ENCODE measurements around the gene EIPR1. TPM values are rescaled to one million over a fixed set of nuclear protein-coding genes. Genes with fewer than 3 reads are reported as not detected.

Gene EIPR1
- 10 to 100 TPM; 38.2 to 40.5 TPM for total RNA-seq

DNA sequence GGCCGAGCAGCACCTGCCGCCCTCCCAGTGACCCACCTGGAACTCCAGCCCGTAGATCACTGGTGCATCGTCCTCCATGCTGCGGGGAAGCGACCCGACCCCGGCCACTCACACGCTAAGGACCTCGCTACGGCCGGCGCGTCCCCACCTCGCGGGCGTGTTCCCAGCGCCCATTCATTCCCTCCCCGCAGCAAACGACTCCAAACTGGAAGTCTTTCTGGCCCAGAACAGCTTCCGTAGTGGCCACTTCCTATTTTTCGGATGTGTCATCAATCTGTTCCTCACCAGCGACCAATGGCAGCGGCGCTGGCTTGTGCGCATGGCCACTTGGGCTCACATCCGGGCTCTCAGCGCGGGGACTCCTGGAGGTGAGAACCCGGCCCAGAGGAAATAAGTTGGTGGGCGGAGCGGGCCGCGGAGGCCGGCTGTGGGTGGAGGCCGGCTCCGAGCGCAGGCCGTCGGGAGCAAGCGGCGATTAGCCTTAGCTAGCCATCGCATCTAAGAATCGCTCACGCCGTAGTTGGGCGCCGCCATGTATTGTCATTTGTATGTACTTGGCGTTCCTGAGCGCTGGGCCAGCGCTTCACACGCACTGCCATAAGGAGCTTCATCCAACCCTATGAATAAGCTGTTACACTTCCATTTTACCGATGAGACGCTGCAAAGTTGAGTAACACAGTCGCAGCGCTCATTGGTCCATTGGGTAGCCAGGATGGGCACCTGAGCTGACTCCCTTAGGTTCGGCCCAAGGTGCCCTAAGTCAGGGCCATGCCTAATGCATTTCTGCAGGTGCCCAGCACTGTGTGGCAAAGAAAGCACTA is at the start of gene EIPR1:
TSS of gene EIPR1 (minus strand) at position 207 of the 821 bp plus-strand sequence. CDS start at position 78, 129 bp downstream.
- CTCF ChIA-PET, result interaction anchor here (0.7 to 1.6 kb wide), 2 partner anchors 46 to 274 kb away, joined by 3 to 7 read pairs; no protein-coding TSS in a partner anchor

DNA sequence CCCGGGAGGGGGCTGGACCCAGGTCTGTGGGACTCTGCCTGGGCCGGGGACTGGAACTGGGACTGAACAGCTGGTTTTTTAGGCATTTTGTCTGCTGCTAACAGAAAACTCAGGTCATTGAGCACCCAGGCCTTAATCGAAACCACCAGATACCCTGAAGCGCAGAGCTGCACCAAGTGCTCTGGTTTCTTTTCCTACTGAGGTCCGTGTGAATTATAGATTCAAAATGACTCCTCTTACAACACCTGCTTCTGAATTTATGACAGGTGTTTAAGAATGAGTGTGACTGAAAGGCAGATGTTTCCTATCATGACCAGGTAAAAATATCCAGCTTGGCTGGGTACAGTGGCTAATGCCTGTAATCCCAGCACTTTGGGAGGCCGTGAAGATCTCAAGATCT is 49.7 kb upstream of the EIPR1 start:
- no peaks in the 10 kb centered on the region for H3K27me3 Mint-ChIP-seq
- CTCF ChIA-PET, result interaction anchor here (1.3 kb wide), 1 partner anchor 35 kb away, joined by 3 read pairs; no protein-coding TSS in a partner anchor
- no peak for DNase-seq
- intact Hi-C loops (cut with micrococcal nuclease), result no loop called here
- H3K27ac Mint-ChIP-seq, result no peak overlapping the region
- peaks cover 46% of the 10 kb centered on the region for H3K36me3 Mint-ChIP-seq
- no peaks in the 10 kb centered on the region for H3K9me3 Mint-ChIP-seq
- no peak overlapping the region for H3K4me3 Mint-ChIP-seq
- H3K4me1 Mint-ChIP-seq (ENCODE audit: low read depth), result peaks cover 5% of the 10 kb centered on the region
- POLR2A ChIA-PET, result no interaction called here

More for the DNA sequence above, at the start of gene EIPR1:
- Mint-ChIP-seq H3K4me1 (ENCODE audit: low read depth) (peaks cover 39% of the 10 kb centered on the region), H3K27ac (peak within 1 kb of the TSS; percentile 97), H3K36me3 (peaks cover 20% of the 10 kb centered on the region), H3K9me3 (no peaks in the 10 kb centered on the region), H3K4me3 (peak within 1 kb of the TSS; percentile 98), H3K27me3 (no peaks in the 10 kb centered on the region)
- intact Hi-C loops (cut with micrococcal nuclease), result loop anchor here (1.0 to 2.0 kb wide), 4 partner anchors 155 to 273 kb away; partner anchors contain the start of gene RPS7
- DNase-seq, result peak; percentile 98
- POLR2A ChIA-PET, result interaction anchor here (1.0 to 1.4 kb wide), 5 partner anchors 12 to 696 kb away, joined by 3 to 5 read pairs (median 3); partner anchors contain the start of gene RNASEH1

- peaks cover 5% of the 10 kb centered on the region for H3K4me1 Mint-ChIP-seq (ENCODE audit: low read depth)
- peaks cover 39% of the 10 kb centered on the region for H3K36me3 Mint-ChIP-seq
- intact Hi-C loops (cut with micrococcal nuclease), result no loop called here
- no peak for DNase-seq
- CTCF ChIA-PET, result interaction anchor here (1.3 kb wide), 1 partner anchor 35 kb away, joined by 3 read pairs; no protein-coding TSS in a partner anchor
- H3K27me3 Mint-ChIP-seq, result no peaks in the 10 kb centered on the region
- no peak overlapping the region for H3K4me3 Mint-ChIP-seq
- H3K9me3 Mint-ChIP-seq, result no peaks in the 10 kb centered on the region
- POLR2A ChIA-PET, result interaction anchor here (0.6 kb wide), 1 partner anchor 126 kb away, joined by 3 read pairs; no protein-coding TSS in a partner anchor
- H3K27ac Mint-ChIP-seq, result no peak overlapping the region
Measured at GRCh38 chr2:3426615-3427014, 49.0 kb upstream of the EIPR1 start.

GRCh38 chr2:3424171-3424795 is 46.7 kb upstream of the EIPR1 start:
- ChIA-PET CTCF (interaction anchor here (0.7 to 4.4 kb wide), 21 partner anchors 8 to 263 kb away, joined by 3 to 65 read pairs (median 5); partner anchors contain the start of gene RNASEH1), POLR2A (no interaction called here)
- Mint-ChIP-seq H3K27me3 (no peaks in the 10 kb centered on the region), H3K36me3 (peaks cover 26% of the 10 kb centered on the region), H3K4me1 (ENCODE audit: low read depth) (peaks cover 5% of the 10 kb centered on the region), H3K9me3 (no peaks in the 10 kb centered on the region), H3K4me3 (no peak overlapping the region), H3K27ac (no peak overlapping the region)
- intact Hi-C loops (cut with micrococcal nuclease), result loop anchor here (1.0 kb wide), 2 partner anchors 38 to 227 kb away; no protein-coding TSS in a partner anchor
- no peak for DNase-seq

GRCh38 chr2:3423492-3424170 is 46.0 kb upstream of the EIPR1 start:
- intact Hi-C loops (cut with micrococcal nuclease), result loop anchor here (1.0 kb wide), 2 partner anchors 39 to 228 kb away; no protein-coding TSS in a partner anchor
- ChIA-PET CTCF (interaction anchor here (0.7 to 4.4 kb wide), 22 partner anchors 8 to 262 kb away, joined by 3 to 65 read pairs (median 5); partner anchors contain the start of gene RNASEH1), POLR2A (no interaction called here)
- peak; percentile 83 for DNase-seq
- Mint-ChIP-seq H3K27ac (no peak overlapping the region), H3K27me3 (no peaks in the 10 kb centered on the region), H3K4me3 (no peak overlapping the region), H3K36me3 (peaks cover 21% of the 10 kb centered on the region), H3K4me1 (ENCODE audit: low read depth) (peaks cover 5% of the 10 kb centered on the region), H3K9me3 (no peaks in the 10 kb centered on the region)

- no peak for DNase-seq
- peaks cover 2% of the 10 kb centered on the region for H3K4me1 Mint-ChIP-seq (ENCODE audit: low read depth)
- ChIA-PET CTCF (interaction anchor here (0.6 to 4.4 kb wide), 8 partner anchors 9 to 229 kb away, joined by 3 to 65 read pairs (median 14); no protein-coding TSS in a partner anchor), POLR2A (no interaction called here)
- H3K9me3 Mint-ChIP-seq, result no peaks in the 10 kb centered on the region
- no peaks in the 10 kb centered on the region for H3K27me3 Mint-ChIP-seq
- H3K36me3 Mint-ChIP-seq, result peaks cover 21% of the 10 kb centered on the region
- no peak overlapping the region for H3K27ac Mint-ChIP-seq
- intact Hi-C loops (cut with micrococcal nuclease), result no loop called here
- no peak overlapping the region for H3K4me3 Mint-ChIP-seq
Measured at GRCh38 chr2:3422161-3422779, 44.7 kb upstream of the EIPR1 start.

- peaks cover 2% of the 10 kb centered on the region for H3K4me1 Mint-ChIP-seq (ENCODE audit: low read depth)
- H3K36me3 Mint-ChIP-seq, result peaks cover 25% of the 10 kb centered on the region
- no peak overlapping the region for H3K4me3 Mint-ChIP-seq
- no peaks in the 10 kb centered on the region for H3K27me3 Mint-ChIP-seq
- intact Hi-C loops (cut with micrococcal nuclease), result no loop called here
- H3K27ac Mint-ChIP-seq, result no peak overlapping the region
- no peaks in the 10 kb centered on the region for H3K9me3 Mint-ChIP-seq
- CTCF ChIA-PET, result no interaction called here
- DNase-seq, result no peak
- POLR2A ChIA-PET, result no interaction called here
Measured at GRCh38 chr2:3421580-3421979, 44.0 kb upstream of the EIPR1 start.

DNA sequence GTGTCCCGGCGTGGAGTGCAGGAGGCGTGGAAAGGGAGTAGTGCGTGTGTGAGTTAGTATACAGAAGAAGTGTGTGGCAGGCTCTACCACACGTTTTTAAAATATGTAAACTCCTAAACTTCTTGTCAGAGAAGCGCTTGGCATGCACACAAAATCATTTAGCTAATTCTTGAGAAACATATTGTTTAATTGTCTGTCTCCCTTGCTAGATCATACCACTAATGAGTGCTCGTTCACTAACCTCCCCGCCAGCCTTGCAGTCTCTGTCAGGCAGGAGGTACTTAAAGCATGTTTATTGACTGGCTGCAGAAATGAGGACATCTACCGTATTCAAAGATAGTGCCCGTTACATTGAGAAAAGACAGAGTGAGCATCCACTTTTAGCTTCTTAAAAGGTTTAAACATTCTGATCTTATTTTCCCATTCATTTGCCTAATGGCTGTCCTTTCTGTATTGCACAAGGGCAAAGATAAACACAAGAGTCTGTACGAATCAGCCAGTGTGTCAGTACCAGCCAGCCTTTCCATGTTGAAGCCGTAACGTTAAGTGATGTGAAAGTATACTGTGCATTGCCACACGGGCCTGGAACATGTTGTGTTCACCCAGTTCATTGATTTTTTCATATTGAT is 43.3 kb upstream of the EIPR1 start:
- CTCF ChIA-PET, result interaction anchor here (1.8 kb wide), 1 partner anchor 41 kb away, joined by 4 read pairs; no protein-coding TSS in a partner anchor

DNA sequence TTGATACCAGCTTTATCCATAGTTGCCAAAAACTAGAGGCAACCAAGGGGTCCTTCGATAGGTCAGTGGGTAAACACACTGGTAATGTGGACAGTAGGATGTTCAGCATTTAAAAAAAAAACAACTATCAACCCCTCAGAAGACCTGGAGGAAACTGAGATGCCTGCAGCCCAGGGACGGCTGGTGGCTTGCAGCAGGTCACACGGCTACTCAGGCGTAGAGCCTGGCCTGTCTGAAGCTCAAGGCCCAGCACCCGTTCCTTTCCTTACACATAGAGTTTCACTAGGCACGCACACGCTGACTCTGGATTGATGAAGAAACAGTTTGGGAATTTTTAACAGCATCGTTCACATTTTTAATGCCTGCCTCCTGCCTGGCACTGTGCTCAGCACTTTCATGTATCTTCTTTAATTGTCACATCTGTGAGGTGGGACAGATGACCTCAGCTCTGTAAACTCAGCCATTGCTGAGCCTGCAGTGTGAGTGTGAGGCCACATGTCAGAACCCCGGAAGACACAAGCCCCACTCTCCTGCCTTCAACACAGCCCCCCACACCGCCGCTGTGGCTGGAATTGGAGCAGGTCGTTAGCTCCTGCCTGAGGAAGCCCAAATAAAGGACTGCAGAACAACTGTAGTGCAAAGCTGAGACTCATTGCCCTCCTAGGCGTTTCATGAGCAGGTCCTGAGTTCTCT is 42.6 kb upstream of the EIPR1 start:
- DNase-seq, result no peak
- intact Hi-C loops (cut with micrococcal nuclease), result no loop called here
- POLR2A ChIA-PET, result no interaction called here
- Mint-ChIP-seq H3K9me3 (no peaks in the 10 kb centered on the region), H3K4me3 (no peak overlapping the region), H3K4me1 (ENCODE audit: low read depth) (peaks cover 2% of the 10 kb centered on the region), H3K27ac (no peak overlapping the region), H3K36me3 (peaks cover 22% of the 10 kb centered on the region), H3K27me3 (no peaks in the 10 kb centered on the region)
- CTCF ChIA-PET, result interaction anchor here (1.8 kb wide), 1 partner anchor 42 kb away, joined by 4 read pairs; no protein-coding TSS in a partner anchor

More for the DNA sequence above, 43.3 kb upstream of the EIPR1 start:
- no peaks in the 10 kb centered on the region for H3K27me3 Mint-ChIP-seq
- H3K9me3 Mint-ChIP-seq, result no peaks in the 10 kb centered on the region
- H3K4me1 Mint-ChIP-seq (ENCODE audit: low read depth), result peaks cover 2% of the 10 kb centered on the region
- no peak for DNase-seq
- H3K27ac Mint-ChIP-seq, result no peak overlapping the region
- POLR2A ChIA-PET, result no interaction called here
- peaks cover 25% of the 10 kb centered on the region for H3K36me3 Mint-ChIP-seq
- H3K4me3 Mint-ChIP-seq, result no peak overlapping the region
- intact Hi-C loops (cut with micrococcal nuclease), result no loop called here

GRCh38 chr2:3418766-3419404 is 41.3 kb upstream of the EIPR1 start:
- Mint-ChIP-seq H3K9me3 (no peaks in the 10 kb centered on the region), H3K4me1 (ENCODE audit: low read depth) (peaks cover 2% of the 10 kb centered on the region), H3K36me3 (peaks cover 12% of the 10 kb centered on the region), H3K4me3 (no peak overlapping the region), H3K27ac (peak overlapping the region; percentile 8), H3K27me3 (no peaks in the 10 kb centered on the region)
- no peak for DNase-seq
- intact Hi-C loops (cut with micrococcal nuclease), result no loop called here
- POLR2A ChIA-PET, result no interaction called here
- CTCF ChIA-PET, result no interaction called here

All from activated CD4-positive, alpha-beta memory T cell treated with anti-CD3 and anti-CD28 coated beads for 36 hours (primary cell).